Mononuclear cell (primary cell): Measurements from ENCODE around the gene LRRC49. TPM values are rescaled to one million over a fixed set of nuclear protein-coding genes. Genes with fewer than 3 reads are reported as not detected.

Source experiments
- H3K27me3 ChIP-seq: 2 replicates; pipeline ENCODE4 v1.6.0; 2011; ENCODE audit warnings: low read length, control low read depth; ENCODE audit not compliant: insufficient read depth
- H3K4me1 ChIP-seq: 2 replicates; pipeline ENCODE4 v1.5.1; 2011; ENCODE audit warnings: mild to moderate bottlenecking, low read length, control low read depth; ENCODE audit not compliant: insufficient read depth
- H3K4me3 ChIP-seq: 2 replicates; pipeline ENCODE4 v1.5.1; 2011; ENCODE audit warnings: mild to moderate bottlenecking, low read length, moderate library complexity
- H3K9me3 ChIP-seq: 2 replicates; pipeline ENCODE4 v1.5.1; 2011; ENCODE audit warnings: low read depth, mild to moderate bottlenecking, control low read depth, low read length
- total RNA-seq: library from RNA; depleted of rRNA; stranded (reverse); fragments of >200 nt; gene quantifications from one replicate; pipeline ENCODE4 v1.2.3, GENCODE V29; 2012

LRRC49 gene
- total RNA-seq, 1 donor, result 0.21 TPM

DNA sequence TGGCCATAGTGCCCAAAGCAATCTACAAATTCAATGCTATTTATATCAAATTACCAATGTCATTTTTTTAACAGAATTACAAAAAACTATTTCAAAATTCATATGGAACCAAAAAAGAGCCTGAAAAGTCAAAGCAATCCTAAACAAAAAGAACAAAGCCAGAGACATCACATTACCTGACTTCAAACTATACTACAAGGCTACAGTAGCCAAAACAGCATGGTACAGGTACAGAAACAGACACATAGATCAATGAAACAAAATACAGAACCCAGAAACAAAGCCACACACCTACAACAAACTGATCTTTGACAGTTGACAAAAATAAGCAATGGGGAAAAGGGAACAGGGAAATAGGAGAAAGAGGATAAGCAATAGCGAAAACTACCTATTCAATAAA lies 196.1 kb downstream of the LRRC49 start:
- H3K9me3 ChIP-seq, result no peaks in the 10 kb centered on the region
- peaks cover 7% of the 10 kb centered on the region for H3K27me3 ChIP-seq
- H3K4me1 ChIP-seq, result no peaks in the 10 kb centered on the region
- no peak overlapping the region for H3K4me3 ChIP-seq

GRCh38 chr15:71089801-71090200 lies 197.2 kb downstream of the LRRC49 start:
- Histone ChIP-seq H3K4me3 (no peak overlapping the region), H3K9me3 (no peaks in the 10 kb centered on the region), H3K4me1 (no peaks in the 10 kb centered on the region), H3K27me3 (peaks cover 7% of the 10 kb centered on the region)

DNA sequence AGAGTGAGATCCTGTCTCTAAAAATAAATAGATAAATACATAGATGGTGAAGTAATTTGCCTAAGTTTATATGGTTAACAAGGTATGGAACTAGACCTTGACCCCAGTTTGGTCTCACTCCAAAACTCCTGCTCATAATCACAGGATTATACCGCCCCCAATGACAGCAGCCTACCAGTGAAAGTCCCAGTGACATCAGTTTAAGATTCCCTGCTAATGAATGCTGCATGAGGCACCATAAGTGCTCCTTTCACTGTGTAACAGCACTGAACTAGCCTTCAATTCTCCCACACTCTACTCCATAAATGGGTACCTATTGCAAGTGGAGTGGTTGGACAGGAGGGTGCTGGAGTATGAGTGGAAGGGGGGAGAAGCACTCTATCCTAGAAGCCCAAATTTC lies 199.0 kb downstream of the LRRC49 start:
- no peaks in the 10 kb centered on the region for H3K9me3 ChIP-seq
- no peaks in the 10 kb centered on the region for H3K4me1 ChIP-seq
- peaks cover 6% of the 10 kb centered on the region for H3K27me3 ChIP-seq
- no peak overlapping the region for H3K4me3 ChIP-seq

DNA sequence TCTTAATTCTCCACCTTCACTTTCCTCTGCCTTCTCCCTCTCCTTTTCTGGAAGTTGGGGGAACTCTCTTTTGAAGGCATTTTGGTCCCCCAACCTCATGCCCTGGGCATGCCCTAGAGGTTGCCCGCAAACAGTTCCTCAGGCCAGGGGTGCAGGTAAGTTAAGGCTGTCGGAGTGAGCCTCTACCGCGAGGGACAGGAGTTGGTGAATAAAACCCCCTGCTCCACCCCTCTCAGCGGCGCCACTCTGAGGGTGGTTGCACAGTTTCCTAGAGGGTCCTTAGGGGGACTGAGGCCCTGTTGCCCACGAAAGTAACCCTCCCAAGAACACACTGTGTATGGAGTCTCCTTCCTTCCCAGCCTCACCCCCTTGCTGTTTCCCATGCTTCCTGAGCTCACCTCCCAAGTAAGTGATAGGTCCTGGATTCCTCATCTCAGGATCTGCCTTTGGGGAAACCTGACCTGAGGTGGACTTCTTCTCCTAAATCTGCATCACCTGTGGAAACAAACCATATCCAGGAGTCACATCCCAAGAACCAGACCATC lies 199.5 kb downstream of the LRRC49 start:
- H3K9me3 ChIP-seq, result no peaks in the 10 kb centered on the region
- no peaks in the 10 kb centered on the region for H3K4me1 ChIP-seq
- no peak overlapping the region for H3K4me3 ChIP-seq
- H3K27me3 ChIP-seq, result peaks cover 4% of the 10 kb centered on the region

DNA sequence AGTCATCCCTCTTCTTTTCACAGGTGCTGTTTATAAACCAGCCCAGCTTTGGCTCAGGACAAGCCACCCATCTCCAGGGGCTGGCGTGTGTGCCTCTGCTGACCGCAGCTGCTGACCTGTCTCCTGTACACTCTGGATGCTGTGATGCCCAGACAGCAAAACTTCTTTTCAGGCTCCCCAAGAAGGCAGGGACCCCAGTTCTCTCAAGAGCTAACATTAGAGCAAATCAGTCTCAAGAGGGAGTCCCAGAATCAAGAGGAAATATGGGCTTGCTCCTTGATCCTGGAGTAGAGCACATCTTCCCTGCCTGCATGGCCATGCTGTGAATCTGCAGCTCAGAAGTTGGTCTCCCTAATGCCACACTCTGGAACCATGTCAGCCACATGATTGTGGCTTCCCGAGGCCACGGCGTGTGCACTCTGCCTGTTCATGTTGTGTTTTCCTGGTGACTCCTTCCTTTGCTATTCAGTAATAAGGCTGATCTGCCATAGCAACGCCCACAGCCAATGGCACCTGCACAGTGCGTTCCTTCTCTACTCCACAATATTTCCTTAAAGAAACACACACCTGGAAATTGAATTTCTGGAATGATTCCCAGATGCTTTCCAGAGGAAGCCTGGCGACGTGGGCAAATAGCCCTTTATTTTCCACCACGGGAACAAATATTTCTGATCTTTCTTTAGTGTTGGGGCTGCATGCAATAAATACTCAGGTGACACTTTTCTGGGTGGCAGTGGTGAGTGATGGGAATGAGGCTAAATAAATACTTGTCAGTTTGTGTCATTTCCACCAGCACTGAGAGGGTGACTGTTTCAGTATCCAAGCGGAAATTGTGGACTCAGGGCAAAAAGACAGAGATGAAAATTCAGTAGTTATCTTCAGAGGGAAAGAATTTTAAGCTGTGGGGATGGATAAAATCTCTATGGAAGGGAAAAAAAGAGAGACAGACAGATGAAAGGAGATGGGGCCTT lies 200.7 kb downstream of the LRRC49 start:
- no peaks in the 10 kb centered on the region for H3K9me3 ChIP-seq

GRCh38 chr15:71094137-71094536 lies 201.5 kb downstream of the LRRC49 start:
- Histone ChIP-seq H3K27me3 (peaks cover under 1% of the 10 kb centered on the region), H3K4me1 (no peaks in the 10 kb centered on the region), H3K4me3 (no peak overlapping the region), H3K9me3 (no peaks in the 10 kb centered on the region)

More for the DNA sequence above, 200.7 kb downstream of the LRRC49 start:
- no peak overlapping the region for H3K4me3 ChIP-seq
- H3K27me3 ChIP-seq, result peaks cover 4% of the 10 kb centered on the region
- no peaks in the 10 kb centered on the region for H3K4me1 ChIP-seq

- Histone ChIP-seq H3K27me3 (no peaks in the 10 kb centered on the region), H3K4me1 (no peaks in the 10 kb centered on the region), H3K9me3 (no peaks in the 10 kb centered on the region)
Observed at GRCh38 chr15:71096676-71097075, 204.1 kb downstream of the LRRC49 start.

GRCh38 chr15:71097890-71098289 lies 205.3 kb downstream of the LRRC49 start:
- H3K4me1 ChIP-seq, result no peaks in the 10 kb centered on the region
- H3K9me3 ChIP-seq, result no peaks in the 10 kb centered on the region
- no peak overlapping the region for H3K4me3 ChIP-seq
- H3K27me3 ChIP-seq, result no peaks in the 10 kb centered on the region

More at GRCh38 chr15:71096676-71097075, 204.1 kb downstream of the LRRC49 start:
- H3K4me3 ChIP-seq, result no peak overlapping the region

DNA sequence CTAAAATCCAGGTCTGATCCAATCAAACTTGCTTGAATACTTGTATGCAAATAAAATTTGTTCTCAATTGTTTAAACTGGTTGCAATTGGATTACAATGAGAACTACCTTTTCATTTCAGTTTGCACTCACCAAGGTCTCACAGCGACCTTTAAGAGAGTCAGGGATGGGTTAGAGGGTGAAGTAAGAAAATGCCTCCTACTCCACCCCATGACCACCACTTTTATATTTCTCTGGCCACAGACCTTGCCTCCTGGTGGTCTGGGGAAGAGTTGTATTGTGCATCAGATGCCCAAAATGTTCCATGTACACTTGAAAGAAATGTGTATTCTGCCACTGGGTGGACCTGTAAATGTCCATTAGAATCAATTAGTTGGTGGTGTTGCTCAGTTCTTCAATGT lies 206.3 kb downstream of the LRRC49 start:
- H3K27me3 ChIP-seq, result no peaks in the 10 kb centered on the region
- no peaks in the 10 kb centered on the region for H3K9me3 ChIP-seq
- no peaks in the 10 kb centered on the region for H3K4me1 ChIP-seq
- H3K4me3 ChIP-seq, result no peak overlapping the region

Other genes with a start within 250 kb of the LRRC49 start
- 2.5 TPM for gene UACA, start 129.3 kb upstream of the LRRC49 start, total RNA-seq
- not detected for gene LARP6, start 38.7 kb upstream of the LRRC49 start, total RNA-seq
- gene THAP10, start 393 bp upstream of the LRRC49 start, total RNA-seq, result 0.10 TPM
- 0.10 TPM for gene THSD4, start 222.6 kb downstream of the LRRC49 start, total RNA-seq